Keratinocyte (primary cell): ENCODE results near the gene DDB1. TPM values are rescaled to one million over a fixed set of nuclear protein-coding genes. Genes with fewer than 3 reads are reported as not detected.

Experiments used
- DNase-seq: peaks from one replicate; pipeline ENCODE4 v3.0.0-alpha.2; 2011; ENCODE audit warnings: low read depth, missing footprints, low spot score
- FAIRE-seq: peaks from 2 replicates; lab custom pipeline; 2011; peaks lifted over from hg19 to GRCh38; lab: Jason Lieb, UNC
- H2AFZ ChIP-seq: 2 replicates; pipeline ENCODE4 v1.6.0; 2012; ENCODE audit warnings: low read length, control low read depth, inconsistent platforms; ENCODE audit not compliant: control insufficient read depth
- H3K27ac ChIP-seq: 2 replicates; pipeline ENCODE4 v1.5.1; 2011; ENCODE audit warnings: low read length; ENCODE audit not compliant: control insufficient read depth, insufficient read depth
- H3K27me3 ChIP-seq: 3 replicates; pipeline ENCODE4 v1.6.0; 2011; ENCODE audit warnings: low read length; ENCODE audit not compliant: control insufficient read depth, insufficient read depth; ENCODE audit errors: extremely low read depth
- H3K36me3 ChIP-seq, 2 experiments: 2 replicates in 1 of 2; 3 replicates in 1 of 2; pipeline ENCODE4 v1.5.1; 2011; ENCODE audit warnings: low read length in 2 of 2, mild to moderate bottlenecking in 1 of 2; ENCODE audit not compliant: control insufficient read depth in 2 of 2, insufficient read depth in 2 of 2; ENCODE audit errors: extremely low read depth in 1 of 2
- H3K4me1 ChIP-seq: 3 replicates; pipeline ENCODE4 v1.5.1; 2011; ENCODE audit warnings: low read length; ENCODE audit not compliant: control insufficient read depth, insufficient read depth; ENCODE audit errors: extremely low read depth
- H3K4me2 ChIP-seq: 3 replicates; pipeline ENCODE4 v1.6.0; 2011; ENCODE audit warnings: low read depth, low read length; ENCODE audit not compliant: control insufficient read depth, insufficient read depth; ENCODE audit errors: extremely low read depth
- H3K4me3 ChIP-seq, 3 experiments: fragments of 200-600 bp in 1 of 3; sonication (generic) in 1 of 3; 2 replicates in 2 of 3; 3 replicates in 1 of 3; pipeline ENCODE4 v1.5.1; 2011 to 2016; ENCODE audit warnings: low read length in 3 of 3, mild to moderate bottlenecking in 3 of 3, control low read depth in 2 of 3, inconsistent platforms in 1 of 3, low read depth in 1 of 3, mixed read lengths in 1 of 3, mixed run types in 1 of 3, moderate library complexity in 1 of 3; ENCODE audit not compliant: control insufficient read depth in 2 of 3, insufficient read depth in 2 of 3; ENCODE audit errors: extremely low read depth in 1 of 3
- H3K79me2 ChIP-seq: 2 replicates; pipeline ENCODE4 v1.6.0; 2012; ENCODE audit warnings: low read length; ENCODE audit not compliant: control insufficient read depth, insufficient read depth
- H3K9ac ChIP-seq: 3 replicates; pipeline ENCODE4 v1.6.0; 2011; ENCODE audit warnings: low read length; ENCODE audit not compliant: control insufficient read depth, insufficient read depth; ENCODE audit errors: extremely low read depth
- H3K9me1 ChIP-seq: 3 replicates; pipeline ENCODE4 v1.6.0; 2011; ENCODE audit warnings: low read length; ENCODE audit not compliant: control insufficient read depth, insufficient read depth; ENCODE audit errors: extremely low read depth
- H3K9me3 ChIP-seq: 2 replicates; pipeline ENCODE4 v1.5.1; 2012; ENCODE audit warnings: low read depth, low read length; ENCODE audit not compliant: control insufficient read depth
- H4K20me1 ChIP-seq: 3 replicates; pipeline ENCODE4 v1.6.0; 2011; ENCODE audit warnings: low read length; ENCODE audit not compliant: control insufficient read depth, insufficient read depth; ENCODE audit errors: extremely low read depth
- CTCF ChIP-seq, 3 experiments: IDR thresholded peaks in 1 of 3; conservative IDR thresholded peaks in 1 of 3; optimal IDR thresholded peaks in 1 of 3; 2 replicates in 2 of 3; 3 replicates in 1 of 3; pipeline versions ENCODE3 to v1.5.1; 2011; ENCODE audit warnings: low read length in 3 of 3, mild to moderate bottlenecking in 3 of 3, moderate library complexity in 2 of 3, control low read depth in 1 of 3, inconsistent platforms in 1 of 3; ENCODE audit not compliant: insufficient read depth in 2 of 3; ENCODE audit errors: extremely low read depth in 1 of 3
- EZH2 ChIP-seq: IDR thresholded peaks from one replicate; pipeline ENCODE4 v1.6.1; 2012; ENCODE audit warnings: inconsistent platforms, mild to moderate bottlenecking, low read length, moderate library complexity
- dilution Hi-C: fragments of 300-500 bp; cut with MboI; formaldehyde crosslinking; loops from one replicate; pipeline ENCODE4 v1.7.0; 2020; ENCODE audit warnings: low sequenced_read_pairs; ENCODE audit not compliant: extremely low pct_ligation_motif_present
- polyA plus RNA-seq, 5 experiments: library from polyadenylated mRNA; depleted of rRNA in 3 of 5; stranded (reverse) in 3 of 5; stranded (forward) in 1 of 5; unstranded in 1 of 5; fragments of >200 nt; gene quantifications; 1 replicate in 1 of 5; 2 replicates in 3 of 5; 3 replicates in 1 of 5; pipeline versions ENCODE4 v1.2.1 to v1.2.3, GENCODE V29; 2011 to 2012; ENCODE audit warnings: missing spikeins in 2 of 5, low read depth in 1 of 5, low replicate concordance in 1 of 5

DDB1 gene
- polyA plus RNA-seq, 1 donor (not counting 4 experiments of a cell fraction or from before 2014, with no cell fraction given) = 187 TPM

- Histone ChIP-seq H3K27me3 (no peaks in the 10 kb centered on the region), H3K36me3 (peaks cover 9 to 23% of the 10 kb centered on the region in 2 experiments), H3K4me2 (peak overlapping the region; percentile 98), H3K9me3 (no peaks in the 10 kb centered on the region), H3K9ac (peak overlapping the region; percentile 99), H4K20me1 (peaks cover 3% of the 10 kb centered on the region), H3K4me3 (peak overlapping the region; percentile 84 to 92 (median 87)), H2AFZ (peak overlapping the region; percentile 85), H3K4me1 (peaks cover 34% of the 10 kb centered on the region), H3K9me1 (no peaks in the 10 kb centered on the region), H3K79me2 (peaks cover 55% of the 10 kb centered on the region), H3K27ac (peak overlapping the region; percentile 89)
- DNase-seq (no peak), FAIRE-seq (no peak)
- TF ChIP-seq EZH2 = no peak
- no peak for TF ChIP-seq CTCF (optimal IDR thresholded peaks at IDR 0.05 in 1 of 3, IDR thresholded peaks at IDR 0.05 in 1 of 3, conservative IDR thresholded peaks at IDR 0.05 in 1 of 3; ENCODE audit: extremely low read depth in 1 of 3, insufficient read depth in 2 of 3, low read length in 3 of 3)
- dilution Hi-C loops = no loop called here
Measured at GRCh38 chr11:61332281-61332796, 566 bp downstream of the DDB1 start.

GRCh38 chr11:61331651-61332050 lies 1.3 kb downstream of the DDB1 start:
- dilution Hi-C loops = no loop called here
- peak overlapping the region; percentile 99 for H3K9ac ChIP-seq
- peak overlapping the region; percentile 84 to 92 (median 87) for H3K4me3 ChIP-seq
- H3K27me3 ChIP-seq = no peaks in the 10 kb centered on the region
- no peak for FAIRE-seq
- peaks cover 3% of the 10 kb centered on the region for H3K9me1 ChIP-seq
- H3K79me2 ChIP-seq = peaks cover 61% of the 10 kb centered on the region
- H3K36me3 ChIP-seq = peaks cover 10 to 28% of the 10 kb centered on the region in 2 experiments
- H4K20me1 ChIP-seq = peaks cover 3% of the 10 kb centered on the region
- TF ChIP-seq EZH2 = no peak
- no peak overlapping the region for H2AFZ ChIP-seq
- no peaks in the 10 kb centered on the region for H3K9me3 ChIP-seq
- no peak for DNase-seq
- H3K27ac ChIP-seq = peak overlapping the region; percentile 89
- H3K4me1 ChIP-seq = peaks cover 36% of the 10 kb centered on the region
- H3K4me2 ChIP-seq = peak overlapping the region; percentile 98

GRCh38 chr11:61329871-61330270 lies 3.0 kb downstream of the DDB1 start:
- Histone ChIP-seq H3K9me1 (peaks cover 4% of the 10 kb centered on the region), H3K4me1 (peaks cover 49% of the 10 kb centered on the region), H3K36me3 (peaks cover 15 to 41% of the 10 kb centered on the region in 2 experiments), H3K27me3 (no peaks in the 10 kb centered on the region), H3K79me2 (peaks cover 68% of the 10 kb centered on the region), H4K20me1 (peaks cover 8% of the 10 kb centered on the region), H3K27ac (no peak overlapping the region), H3K9me3 (no peaks in the 10 kb centered on the region), H3K4me2 (no peak overlapping the region), H3K9ac (no peak overlapping the region), H2AFZ (no peak overlapping the region), H3K4me3 (no peak overlapping the region)
- DNase-seq (no peak), FAIRE-seq (no peak)
- TF ChIP-seq CTCF (optimal IDR thresholded peaks at IDR 0.05 in 1 of 3, IDR thresholded peaks at IDR 0.05 in 1 of 3, conservative IDR thresholded peaks at IDR 0.05 in 1 of 3; ENCODE audit: extremely low read depth in 1 of 3, insufficient read depth in 2 of 3, low read length in 3 of 3) (no peak), EZH2 (no peak)
- dilution Hi-C loops = no loop called here
